Measurements from ENCODE around the gene EXOSC2. TPM values are rescaled to one million over a fixed set of nuclear protein-coding genes. Genes with fewer than 3 reads are reported as not detected.
A peak's percentile ranks its signal among the peaks of the same experiment; 100 is the strongest.

Gene EXOSC2
- polyA plus RNA-seq, 1 donor (not counting 4 experiments of a cell fraction or from before 2014, with no cell fraction given), result 37.5 TPM

- Histone ChIP-seq H4K20me1 (ENCODE audit: control insufficient read depth, extremely low read depth, insufficient read depth, low read length) (no peaks in the 10 kb centered on the region), H3K4me2 (ENCODE audit: control insufficient read depth, extremely low read depth, insufficient read depth, low read depth, low read length) (peak overlapping the region; percentile 90), H3K9ac (ENCODE audit: control insufficient read depth, extremely low read depth, insufficient read depth, low read length) (peak overlapping the region; percentile 43), H3K79me2 (ENCODE audit: control insufficient read depth, insufficient read depth, low read length) (peaks cover 56% of the 10 kb centered on the region), H3K9me1 (ENCODE audit: control insufficient read depth, extremely low read depth, insufficient read depth, low read length) (no peaks in the 10 kb centered on the region), H3K36me3 (ENCODE audit: control insufficient read depth in 2 of 2, extremely low read depth in 1 of 2, insufficient read depth in 2 of 2, low read length in 2 of 2) (no peaks in the 10 kb centered on the region), H3K9me3 (ENCODE audit: control insufficient read depth, low read depth, low read length) (no peaks in the 10 kb centered on the region), H2AFZ (ENCODE audit: control insufficient read depth, low read length) (no peak overlapping the region), H3K4me1 (ENCODE audit: control insufficient read depth, extremely low read depth, insufficient read depth, low read length) (peaks cover 15% of the 10 kb centered on the region), H3K27me3 (ENCODE audit: control insufficient read depth, extremely low read depth, insufficient read depth, low read length) (no peaks in the 10 kb centered on the region), H3K27ac (ENCODE audit: control insufficient read depth, insufficient read depth, low read length) (no peak overlapping the region), H3K4me3 (ENCODE audit: control insufficient read depth in 2 of 3, extremely low read depth in 1 of 3, insufficient read depth in 2 of 3, low read depth in 1 of 3, low read length in 3 of 3) (peak overlapping the region; percentile 82 to 98 (median 87))
- no peak for TF ChIP-seq EZH2 (IDR thresholded peaks at IDR 0.05; ENCODE audit: low read length)
- no peak for TF ChIP-seq CTCF (optimal IDR thresholded peaks at IDR 0.05 in 1 of 3, IDR thresholded peaks at IDR 0.05 in 1 of 3, conservative IDR thresholded peaks at IDR 0.05 in 1 of 3; ENCODE audit: extremely low read depth in 1 of 3, insufficient read depth in 2 of 3, low read length in 3 of 3)
- DNase-seq (ENCODE audit: low read depth, low spot score) (no peak), FAIRE-seq (no peak)
- dilution Hi-C loops (cut with MboI; ENCODE audit: extremely low pct_ligation_motif_present, low sequenced_read_pairs), result no loop called here
Observed at GRCh38 chr9:130714586-130715110, 21.1 kb downstream of the EXOSC2 start.

- Histone ChIP-seq H2AFZ (ENCODE audit: control insufficient read depth, low read length) (no peak overlapping the region), H4K20me1 (ENCODE audit: control insufficient read depth, extremely low read depth, insufficient read depth, low read length) (no peaks in the 10 kb centered on the region), H3K36me3 (ENCODE audit: control insufficient read depth in 2 of 2, extremely low read depth in 1 of 2, insufficient read depth in 2 of 2, low read length in 2 of 2) (no peaks in the 10 kb centered on the region), H3K79me2 (ENCODE audit: control insufficient read depth, insufficient read depth, low read length) (peaks cover 57% of the 10 kb centered on the region), H3K4me3 (ENCODE audit: control insufficient read depth in 2 of 3, extremely low read depth in 1 of 3, insufficient read depth in 2 of 3, low read depth in 1 of 3, low read length in 3 of 3) (peak overlapping the region; percentile 82 to 98 (median 87)), H3K9me3 (ENCODE audit: control insufficient read depth, low read depth, low read length) (no peaks in the 10 kb centered on the region), H3K27ac (ENCODE audit: control insufficient read depth, insufficient read depth, low read length) (no peak overlapping the region), H3K27me3 (ENCODE audit: control insufficient read depth, extremely low read depth, insufficient read depth, low read length) (no peaks in the 10 kb centered on the region), H3K4me1 (ENCODE audit: control insufficient read depth, extremely low read depth, insufficient read depth, low read length) (peaks cover 15% of the 10 kb centered on the region), H3K9ac (ENCODE audit: control insufficient read depth, extremely low read depth, insufficient read depth, low read length) (peak overlapping the region; percentile 43), H3K4me2 (ENCODE audit: control insufficient read depth, extremely low read depth, insufficient read depth, low read depth, low read length) (peak overlapping the region; percentile 90), H3K9me1 (ENCODE audit: control insufficient read depth, extremely low read depth, insufficient read depth, low read length) (no peaks in the 10 kb centered on the region)
- dilution Hi-C loops (cut with MboI; ENCODE audit: extremely low pct_ligation_motif_present, low sequenced_read_pairs), result no loop called here
- no peak for TF ChIP-seq EZH2 (IDR thresholded peaks at IDR 0.05; ENCODE audit: low read length)
- TF ChIP-seq CTCF (optimal IDR thresholded peaks at IDR 0.05 in 1 of 3, IDR thresholded peaks at IDR 0.05 in 1 of 3, conservative IDR thresholded peaks at IDR 0.05 in 1 of 3; ENCODE audit: extremely low read depth in 1 of 3, insufficient read depth in 2 of 3, low read length in 3 of 3), result no peak
- FAIRE-seq (no peak), DNase-seq (ENCODE audit: low read depth, low spot score) (no peak)
Observed at GRCh38 chr9:130715270-130715669, 21.7 kb downstream of the EXOSC2 start.

Measured in keratinocyte (primary cell).